GM18519 (cell line): ENCODE results near the gene ECM2.

Source experiments
- ATAC-seq: cut with Tn5 transposase; IDR thresholded peaks from one replicate; pipeline ENCODE4 v1.9.1; 2021; ENCODE audit warnings: mild to moderate bottlenecking, moderate library complexity; ENCODE audit not compliant: unreplicated experiment, low FRiP score

The ECM2 gene

GRCh38 chr9:92476962-92477361 is 58.8 kb downstream of the ECM2 start:
- no peak for ATAC-seq

- ATAC-seq: no peak
These were observed 61.2 kb downstream of the ECM2 start for GRCh38 chr9:92474587-92474986.

GRCh38 chr9:92468206-92468605 is 67.6 kb downstream of the ECM2 start:
- ATAC-seq: no peak

GRCh38 chr9:92467511-92467910 is 68.3 kb downstream of the ECM2 start:
- no peak for ATAC-seq

GRCh38 chr9:92467041-92467440 is 68.7 kb downstream of the ECM2 start:
- no peak for ATAC-seq

GRCh38 chr9:92463984-92464383 is 71.8 kb downstream of the ECM2 start:
- no peak for ATAC-seq

GRCh38 chr9:92463387-92463786 is 72.4 kb downstream of the ECM2 start:
- ATAC-seq: no peak

GRCh38 chr9:92457576-92457975 is 78.2 kb downstream of the ECM2 start:
- no peak for ATAC-seq

GRCh38 chr9:92455217-92455616 is 80.6 kb downstream of the ECM2 start:
- ATAC-seq: no peak

GRCh38 chr9:92446536-92446935 is 89.3 kb downstream of the ECM2 start:
- ATAC-seq: no peak
